GM23248 (cell line): ENCODE measurements around the gene COL16A1. TPM values are rescaled to one million over a fixed set of nuclear protein-coding genes. Genes with fewer than 3 reads are reported as not detected.

Experiments used
- DNase-seq: peaks from one replicate; pipeline ENCODE4 v3.0.0-alpha.2; 2015
- H2AFZ ChIP-seq: fragments of 200-600 bp; sonication (generic); 2 replicates; pipeline ENCODE4 v1.6.1; 2016; ENCODE audit warnings: antibody characterized with exemption
- H3F3A ChIP-seq: fragments of 200-600 bp; sonication (generic); 2 replicates; pipeline ENCODE4 v1.6.1; 2016; ENCODE audit warnings: mild to moderate bottlenecking, antibody characterized with exemption, mixed run types; ENCODE audit not compliant: insufficient read depth
- H3K27ac ChIP-seq: fragments of 200-600 bp; sonication (generic); 2 replicates; pipeline ENCODE4 v1.5.1; 2016; ENCODE audit warnings: mild to moderate bottlenecking
- H3K27me3 ChIP-seq: fragments of 200-600 bp; sonication (generic); replicated peaks from 2 replicates; pipeline ENCODE4 v1.6.1; 2016; ENCODE audit warnings: mild to moderate bottlenecking; ENCODE audit not compliant: insufficient read depth
- H3K36me3 ChIP-seq: fragments of 200-600 bp; sonication (generic); 2 replicates; pipeline ENCODE4 v1.6.1; 2016; ENCODE audit warnings: low read depth, mild to moderate bottlenecking
- H3K4me1 ChIP-seq: fragments of 200-600 bp; sonication (generic); 2 replicates; pipeline ENCODE4 v1.6.1; 2016; ENCODE audit warnings: mild to moderate bottlenecking; ENCODE audit not compliant: insufficient read depth
- H3K4me2 ChIP-seq: fragments of 200-600 bp; sonication (generic); one replicate; pipeline ENCODE4 v1.6.1; 2016; ENCODE audit warnings: mild to moderate bottlenecking; ENCODE audit not compliant: unreplicated experiment
- H3K4me3 ChIP-seq: fragments of 200-600 bp; sonication (generic); 2 replicates; pipeline ENCODE4 v1.5.1; 2016; ENCODE audit warnings: mild to moderate bottlenecking
- H3K79me2 ChIP-seq: fragments of 200-600 bp; sonication (generic); 2 replicates; pipeline ENCODE4 v1.6.1; 2016; ENCODE audit warnings: mild to moderate bottlenecking; ENCODE audit not compliant: insufficient read depth
- H3K9ac ChIP-seq: fragments of 200-600 bp; sonication (generic); 2 replicates; pipeline ENCODE4 v1.6.1; 2016; ENCODE audit warnings: mild to moderate bottlenecking
- H3K9me2 ChIP-seq: fragments of 200-600 bp; sonication (generic); 2 replicates; pipeline ENCODE4 v1.6.1; 2016; ENCODE audit warnings: mixed run types, mild to moderate bottlenecking, moderate library complexity; ENCODE audit not compliant: insufficient read depth
- H3K9me3 ChIP-seq: fragments of 200-600 bp; sonication (generic); one replicate; pipeline ENCODE4 v1.6.1; 2017; ENCODE audit warnings: low read depth
- H4K20me1 ChIP-seq: fragments of 200-600 bp; sonication (generic); 2 replicates; pipeline ENCODE4 v1.6.0; 2016; ENCODE audit not compliant: insufficient read depth
- EZH2 ChIP-seq: fragments of 200-600 bp; sonication (generic); IDR thresholded peaks from 2 replicates; pipeline ENCODE4 v1.6.1; 2018; ENCODE audit warnings: antibody characterized with exemption, mild to moderate bottlenecking; ENCODE audit not compliant: insufficient read depth, poor library complexity, severe bottlenecking
- EZH2phosphoT487 ChIP-seq: fragments of 200-600 bp; sonication (generic); IDR thresholded peaks from 2 replicates; pipeline ENCODE4 v1.6.1; 2018; ENCODE audit warnings: antibody characterized with exemption, moderate library complexity, mild to moderate bottlenecking, low read depth; ENCODE audit not compliant: insufficient read depth
- WGBS, 2 experiments: methylation state at CpG; one replicate each; pipeline ENCODE4 v1.1.6; 2015 to 2017; ENCODE audit warnings: low lambda C conversion rate in 2 of 2, low coverage in 1 of 2; ENCODE audit errors: missing lambda C conversion rate in 2 of 2; 5-methylcytosine and 5-hydroxymethylcytosine counted together
- in situ Hi-C: fragments of 300-500 bp; cut with MboI; formaldehyde crosslinking; loops from 2 replicates; pipeline ENCODE4 v1.15.0; 2020
- polyA plus RNA-seq: library from polyadenylated mRNA; unstranded; fragments of >200 nt; fragmentation: Nextera tagmentation; extraction: Ambion mirVana; gene quantifications from 2 replicates; pipeline ENCODE4 v1.2.1, GENCODE V29; 2016
- total RNA-seq: library from RNA; depleted of rRNA; stranded (reverse); fragments of >200 nt; shearing (Covaris generic); gene quantifications from 2 replicates; pipeline ENCODE4 v1.2.3, GENCODE V29; 2014

COL16A1 gene
- total and polyA plus RNA-seq, 2 experiments from 2014 or later, result 67.3 to 247 TPM

- Histone ChIP-seq H3K9me3 (no peaks in the 10 kb centered on the region), H3K79me2 (no peaks in the 10 kb centered on the region), H3K27ac (no peak overlapping the region), H3F3A (peaks cover 7% of the 10 kb centered on the region), H3K9me2 (no peaks in the 10 kb centered on the region), H3K4me3 (no peak overlapping the region), H3K9ac (no peak overlapping the region), H3K27me3 (no peaks in the 10 kb centered on the region), H3K36me3 (no peaks in the 10 kb centered on the region), H3K4me2 (no peak overlapping the region), H2AFZ (no peak overlapping the region), H3K4me1 (peaks cover 15% of the 10 kb centered on the region), H4K20me1 (no peaks in the 10 kb centered on the region)
- 71 to 72% methylated on average over 13 to 15 of the region's 15 CpGs for WGBS, 2 experiments
- TF ChIP-seq EZH2, result no peak
- no peak for TF ChIP-seq EZH2phosphoT487
- in situ Hi-C loops, result no loop called here
- DNase-seq, result no peak
Measured at GRCh38 chr1:31621847-31622730, 81.7 kb downstream of the COL16A1 start.

GRCh38 chr1:31621498-31621820 is 82.4 kb downstream of the COL16A1 start:
- Histone ChIP-seq H3K4me2 (no peak overlapping the region), H3K4me1 (peaks cover 9% of the 10 kb centered on the region), H3K27ac (no peak overlapping the region), H3K9me3 (no peaks in the 10 kb centered on the region), H2AFZ (no peak overlapping the region), H3K4me3 (no peak overlapping the region), H3K9ac (no peak overlapping the region), H3F3A (peaks cover 7% of the 10 kb centered on the region), H3K9me2 (no peaks in the 10 kb centered on the region), H3K79me2 (no peaks in the 10 kb centered on the region), H4K20me1 (no peaks in the 10 kb centered on the region), H3K36me3 (no peaks in the 10 kb centered on the region), H3K27me3 (no peaks in the 10 kb centered on the region)
- WGBS, 2 experiments, result 97% methylated on average over 5 of the region's 5 CpGs
- in situ Hi-C loops, result no loop called here
- no peak for DNase-seq
- TF ChIP-seq EZH2phosphoT487 (no peak), EZH2 (no peak)

DNA sequence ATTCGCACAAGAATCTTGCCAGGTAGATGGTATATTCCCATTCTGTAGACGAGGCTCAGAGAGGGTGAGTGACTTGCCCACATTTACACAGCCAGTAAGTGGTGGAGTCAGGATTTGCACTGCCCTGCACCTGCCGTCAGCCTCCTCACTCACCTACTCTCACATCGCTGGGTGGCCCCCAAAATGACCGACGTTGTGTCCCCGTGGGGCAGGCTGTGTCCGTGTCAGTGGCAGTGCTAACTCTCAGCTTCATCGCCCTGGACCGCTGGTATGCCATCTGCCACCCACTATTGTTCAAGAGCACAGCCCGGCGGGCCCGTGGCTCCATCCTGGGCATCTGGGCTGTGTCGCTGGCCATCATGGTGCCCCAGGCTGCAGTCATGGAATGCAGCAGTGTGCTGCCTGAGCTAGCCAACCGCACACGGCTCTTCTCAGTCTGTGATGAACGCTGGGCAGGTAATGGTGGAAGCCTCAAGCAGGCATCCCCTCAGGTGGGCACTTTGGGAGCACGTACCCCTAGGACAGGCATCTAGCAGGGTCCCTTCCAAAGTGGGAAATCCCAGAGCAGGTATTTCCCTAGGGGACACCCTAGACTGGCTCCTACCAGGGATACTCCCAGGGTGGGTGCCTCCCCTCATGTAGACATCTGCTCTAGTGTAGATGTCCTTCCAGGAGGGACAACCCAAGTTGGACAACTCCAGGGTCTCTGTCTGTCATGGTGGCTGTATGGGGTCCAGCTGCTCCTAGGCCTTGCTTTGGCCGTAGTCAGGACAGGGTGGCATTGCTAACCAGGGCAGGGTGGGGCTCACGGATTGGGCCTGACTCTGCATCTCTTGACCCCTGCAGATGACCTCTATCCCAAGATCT is 83.0 kb downstream of the COL16A1 start:
- H3K4me2 ChIP-seq, result no peak overlapping the region
- peaks cover 3% of the 10 kb centered on the region for H3K4me1 ChIP-seq
- H2AFZ ChIP-seq, result no peak overlapping the region
- no peaks in the 10 kb centered on the region for H3K9me2 ChIP-seq
- in situ Hi-C loops, result no loop called here
- no peaks in the 10 kb centered on the region for H3K27me3 ChIP-seq
- no peaks in the 10 kb centered on the region for H3K36me3 ChIP-seq
- H3K9ac ChIP-seq, result no peak overlapping the region
- H3K27ac ChIP-seq, result no peak overlapping the region
- TF ChIP-seq EZH2phosphoT487 (no peak), EZH2 (no peak)
- 82 to 86% methylated on average over 20 of the region's 20 CpGs for WGBS, 2 experiments
- no peak overlapping the region for H3K4me3 ChIP-seq
- H3K79me2 ChIP-seq, result no peaks in the 10 kb centered on the region
- no peaks in the 10 kb centered on the region for H3K9me3 ChIP-seq
- DNase-seq, result no peak
- H3F3A ChIP-seq, result peaks cover 2% of the 10 kb centered on the region
- no peaks in the 10 kb centered on the region for H4K20me1 ChIP-seq

DNA sequence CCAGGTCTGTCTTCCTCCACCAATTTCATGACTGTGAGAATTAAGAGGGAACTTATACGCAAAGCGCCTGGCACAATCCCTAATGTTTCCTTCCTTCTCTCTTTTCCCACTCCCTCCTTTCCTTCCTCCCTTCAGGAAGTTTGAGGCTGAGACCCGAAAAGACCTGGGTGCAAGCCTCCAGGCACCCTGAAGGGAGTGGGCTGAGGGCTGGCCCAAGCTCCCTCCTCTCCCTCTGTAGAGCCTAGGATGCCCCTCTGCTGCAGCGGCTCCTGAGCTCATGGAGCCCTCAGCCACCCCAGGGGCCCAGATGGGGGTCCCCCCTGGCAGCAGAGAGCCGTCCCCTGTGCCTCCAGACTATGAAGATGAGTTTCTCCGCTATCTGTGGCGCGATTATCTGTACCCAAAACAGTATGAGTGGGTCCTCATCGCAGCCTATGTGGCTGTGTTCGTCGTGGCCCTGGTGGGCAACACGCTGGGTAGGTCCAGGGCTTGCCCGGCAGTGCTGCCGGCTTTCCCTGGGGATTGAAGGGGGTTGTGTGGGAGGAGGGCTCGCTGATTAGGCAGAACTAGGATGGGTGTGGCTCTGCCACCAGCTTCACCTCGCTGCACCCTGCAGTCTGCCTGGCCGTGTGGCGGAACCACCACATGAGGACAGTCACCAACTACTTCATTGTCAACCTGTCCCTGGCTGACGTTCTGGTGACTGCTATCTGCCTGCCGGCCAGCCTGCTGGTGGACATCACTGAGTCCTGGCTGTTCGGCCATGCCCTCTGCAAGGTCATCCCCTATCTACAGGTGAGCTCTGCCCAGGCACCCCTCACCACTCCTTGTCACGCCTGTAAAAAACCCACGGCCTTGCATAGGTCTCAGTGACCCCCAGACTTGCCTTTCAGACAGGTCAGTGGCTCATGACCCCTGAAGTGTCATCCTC is 84.6 kb downstream of the COL16A1 start:
- no peaks in the 10 kb centered on the region for H3K36me3 ChIP-seq
- in situ Hi-C loops, result no loop called here
- 80 to 88% methylated on average over 22 of the region's 23 CpGs for WGBS, 2 experiments
- no peak overlapping the region for H3K4me3 ChIP-seq
- no peaks in the 10 kb centered on the region for H3K9me3 ChIP-seq
- H3K27ac ChIP-seq, result no peak overlapping the region
- no peak overlapping the region for H2AFZ ChIP-seq
- no peaks in the 10 kb centered on the region for H3K27me3 ChIP-seq
- DNase-seq, result no peak
- H3K4me1 ChIP-seq, result no peaks in the 10 kb centered on the region
- H4K20me1 ChIP-seq, result no peaks in the 10 kb centered on the region
- no peaks in the 10 kb centered on the region for H3K9me2 ChIP-seq
- no peak overlapping the region for H3K9ac ChIP-seq
- no peaks in the 10 kb centered on the region for H3F3A ChIP-seq
- no peak for TF ChIP-seq EZH2
- no peak for TF ChIP-seq EZH2phosphoT487
- H3K79me2 ChIP-seq, result no peaks in the 10 kb centered on the region
- no peak overlapping the region for H3K4me2 ChIP-seq
